Right kidney (tissue), 1 donor: ENCODE measurements around the gene IL18BP.

Experiments used
- DNase-seq: peaks from one replicate; pipeline ENCODE4 v3.0.0-alpha.2; 2016

Gene IL18BP

DNA sequence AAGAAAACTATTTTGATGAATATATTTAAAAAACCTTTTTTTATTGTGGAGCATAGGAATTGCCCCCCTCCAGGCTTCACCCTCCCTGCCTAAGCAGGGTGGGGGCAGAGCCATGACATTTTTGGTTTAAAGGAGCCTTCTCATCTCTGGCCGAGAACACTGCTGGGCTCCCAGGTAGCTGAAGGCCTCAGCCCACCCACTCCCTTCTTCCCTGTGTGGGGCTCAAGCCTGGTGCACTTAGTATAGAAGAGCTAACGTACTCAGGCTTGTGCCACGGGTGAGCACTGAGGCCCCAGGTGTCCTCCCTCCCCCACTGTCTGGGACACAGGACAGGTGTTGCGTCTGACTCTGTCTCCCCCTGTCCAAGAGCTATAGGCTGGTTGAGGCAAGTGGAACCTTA lies 2.2 kb upstream of the IL18BP start:
- no peak for DNase-seq

DNA sequence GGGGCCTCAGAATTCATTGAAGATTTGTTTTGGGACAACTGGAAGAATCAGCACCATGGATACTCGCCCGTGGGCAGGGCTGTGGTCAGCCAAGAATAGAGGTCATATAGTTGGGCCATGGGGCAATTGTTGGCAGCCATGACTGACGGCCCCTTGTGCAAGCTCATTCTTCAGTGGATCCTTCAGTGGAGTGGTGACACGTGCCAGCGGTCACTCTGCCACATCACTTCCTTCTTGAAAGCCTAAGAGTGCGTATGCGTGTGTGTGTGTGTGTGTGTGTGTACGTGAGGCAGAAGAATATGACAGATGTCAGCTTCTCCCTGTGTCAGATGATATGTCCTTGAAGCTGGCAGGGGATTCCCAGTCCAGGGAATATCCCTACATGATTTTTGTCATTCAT lies 1.8 kb upstream of the IL18BP start:
- no peak for DNase-seq

DNA sequence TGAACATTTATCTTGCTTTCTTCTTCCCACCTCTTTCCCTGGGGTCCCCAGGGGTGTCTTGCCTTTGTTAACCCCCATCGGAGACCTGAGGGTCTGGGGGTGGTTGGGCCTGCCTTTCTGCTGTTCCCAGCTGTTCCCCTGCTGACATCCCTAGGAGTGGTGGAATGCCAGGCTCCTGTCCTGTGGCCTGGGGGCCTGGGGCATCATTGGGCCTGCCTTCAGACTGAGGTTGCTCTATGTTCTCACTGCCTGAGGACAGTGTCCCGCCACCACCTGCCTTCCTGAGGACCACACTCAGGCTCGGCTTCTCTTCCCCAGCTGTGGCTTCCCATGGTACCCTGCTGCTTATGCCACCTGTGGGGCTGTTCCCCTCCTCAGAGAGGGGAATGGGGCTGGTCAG lies 1.1 kb upstream of the IL18BP start:
- DNase-seq: no peak

DNA sequence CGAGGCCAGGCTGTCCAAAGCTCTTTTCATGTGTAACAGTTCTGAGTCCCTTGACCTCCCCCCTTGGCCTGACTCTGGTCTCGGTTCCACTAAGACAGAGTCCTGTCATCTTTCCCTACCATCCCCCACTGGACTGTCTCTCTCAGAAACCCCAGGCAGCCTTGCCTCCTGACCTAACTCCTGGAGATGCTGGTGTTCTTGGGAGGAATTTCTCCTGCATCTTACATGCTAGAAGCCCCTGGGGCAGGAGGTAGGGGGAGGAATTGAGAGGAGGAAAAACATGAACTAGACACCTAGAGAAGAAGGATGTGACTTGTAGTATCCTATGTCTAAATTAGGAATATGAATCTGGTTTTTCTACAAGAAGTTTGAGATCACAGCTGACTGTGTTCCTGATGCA lies 648 bp upstream of the IL18BP start:
- no peak for DNase-seq

DNA sequence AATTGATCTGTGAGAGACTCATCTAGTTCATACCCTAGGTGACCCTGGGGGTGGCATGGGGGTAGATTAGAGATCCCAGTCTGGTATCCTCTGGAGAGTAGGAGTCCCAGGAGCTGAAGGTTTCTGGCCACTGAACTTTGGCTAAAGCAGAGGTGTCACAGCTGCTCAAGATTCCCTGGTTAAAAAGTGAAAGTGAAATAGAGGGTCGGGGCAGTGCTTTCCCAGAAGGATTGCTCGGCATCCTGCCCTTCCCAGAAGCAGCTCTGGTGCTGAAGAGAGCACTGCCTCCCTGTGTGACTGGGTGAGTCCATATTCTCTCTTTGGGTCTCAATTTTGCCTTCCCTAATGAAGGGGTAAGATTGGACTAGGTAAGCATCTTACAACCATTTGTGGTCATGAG lies 653 bp downstream of the IL18BP start:
- no peak for DNase-seq

DNA sequence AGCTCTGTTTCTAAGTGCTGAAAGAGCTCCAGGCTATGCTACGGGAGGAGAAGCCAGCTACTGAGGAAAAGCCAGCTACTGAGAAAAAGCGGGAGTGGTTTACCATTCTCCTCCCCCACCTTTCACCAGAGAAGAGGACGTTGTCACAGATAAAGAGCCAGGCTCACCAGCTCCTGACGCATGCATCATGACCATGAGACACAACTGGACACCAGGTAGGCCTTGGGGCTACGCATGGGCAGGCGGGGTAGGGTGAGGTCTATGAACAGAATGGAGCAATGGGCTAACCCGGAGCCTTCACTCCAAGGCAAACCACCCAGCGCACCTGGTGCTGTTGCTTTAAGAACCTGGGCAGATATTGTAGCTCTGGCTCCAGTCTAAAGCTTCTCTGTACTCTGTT lies 1.1 kb downstream of the IL18BP start:
- DNase-seq: no peak

DNA sequence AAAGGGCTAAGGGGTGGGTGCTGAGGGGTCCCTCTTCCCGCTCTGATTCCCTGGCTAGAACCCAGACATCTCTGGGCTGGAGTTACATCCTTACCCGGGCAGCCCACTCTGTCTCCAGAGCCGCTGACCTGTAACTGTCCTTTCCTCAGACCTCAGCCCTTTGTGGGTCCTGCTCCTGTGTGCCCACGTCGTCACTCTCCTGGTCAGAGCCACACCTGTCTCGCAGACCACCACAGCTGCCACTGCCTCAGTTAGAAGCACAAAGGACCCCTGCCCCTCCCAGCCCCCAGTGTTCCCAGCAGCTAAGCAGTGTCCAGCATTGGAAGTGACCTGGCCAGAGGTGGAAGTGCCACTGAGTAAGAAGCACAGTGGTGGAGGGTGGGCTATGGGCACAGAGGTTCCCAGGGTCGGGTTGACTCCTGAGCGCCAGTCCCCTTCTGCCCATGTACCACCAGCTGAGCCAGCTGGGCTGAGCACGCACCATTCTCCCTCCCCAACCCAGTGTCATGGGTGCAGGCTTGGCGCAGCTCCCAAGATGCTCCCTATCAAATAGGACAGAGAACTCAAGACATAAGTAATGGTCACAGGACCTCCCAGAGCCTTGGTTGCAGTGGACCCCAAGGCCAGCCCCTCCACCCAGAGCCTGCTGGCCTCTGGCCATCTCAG lies 1.6 kb downstream of the IL18BP start:
- no peak for DNase-seq

DNA sequence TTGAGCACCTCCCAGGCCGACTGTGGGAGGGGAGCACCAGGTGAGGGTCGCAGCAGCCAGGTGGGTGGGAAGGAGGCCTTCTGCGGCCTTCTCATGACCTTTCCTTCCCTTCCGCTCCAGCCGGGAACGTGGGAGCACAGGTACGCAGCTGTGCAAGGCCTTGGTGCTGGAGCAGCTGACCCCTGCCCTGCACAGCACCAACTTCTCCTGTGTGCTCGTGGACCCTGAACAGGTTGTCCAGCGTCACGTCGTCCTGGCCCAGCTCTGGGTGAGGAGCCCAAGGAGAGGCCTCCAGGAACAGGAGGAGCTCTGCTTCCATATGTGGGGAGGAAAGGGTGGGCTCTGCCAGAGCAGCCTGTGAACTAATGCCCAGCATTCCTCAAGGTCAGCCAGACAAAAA lies 2.6 kb downstream of the IL18BP start:
- no peak for DNase-seq

DNA sequence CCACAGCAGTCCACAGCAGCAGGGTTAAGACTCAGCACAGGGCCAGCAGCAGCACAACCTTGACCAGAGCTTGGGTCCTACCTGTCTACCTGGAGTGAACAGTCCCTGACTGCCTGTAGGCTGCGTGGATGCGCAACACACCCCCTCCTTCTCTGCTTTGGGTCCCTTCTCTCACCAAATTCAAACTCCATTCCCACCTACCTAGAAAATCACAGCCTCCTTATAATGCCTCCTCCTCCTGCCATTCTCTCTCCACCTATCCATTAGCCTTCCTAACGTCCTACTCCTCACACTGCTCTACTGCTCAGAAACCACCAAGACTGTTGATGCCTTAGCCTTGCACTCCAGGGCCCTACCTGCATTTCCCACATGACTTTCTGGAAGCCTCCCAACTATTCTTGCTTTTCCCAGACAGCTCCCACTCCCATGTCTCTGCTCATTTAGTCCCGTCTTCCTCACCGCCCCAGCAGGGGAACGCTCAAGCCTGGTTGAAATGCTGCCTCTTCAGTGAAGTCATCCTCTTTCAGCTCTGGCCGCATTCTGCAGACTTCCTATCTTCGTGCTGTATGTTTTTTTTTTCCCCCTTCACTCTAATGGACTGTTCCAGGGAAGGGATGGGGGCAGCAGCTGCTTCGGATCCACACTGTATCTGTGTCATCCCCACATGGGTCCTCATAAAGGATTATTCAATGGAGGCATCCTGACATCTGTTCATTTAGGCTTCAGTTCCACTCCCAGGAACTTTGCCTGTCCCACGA lies 3.3 kb downstream of the IL18BP start:
- no peak for DNase-seq

DNA sequence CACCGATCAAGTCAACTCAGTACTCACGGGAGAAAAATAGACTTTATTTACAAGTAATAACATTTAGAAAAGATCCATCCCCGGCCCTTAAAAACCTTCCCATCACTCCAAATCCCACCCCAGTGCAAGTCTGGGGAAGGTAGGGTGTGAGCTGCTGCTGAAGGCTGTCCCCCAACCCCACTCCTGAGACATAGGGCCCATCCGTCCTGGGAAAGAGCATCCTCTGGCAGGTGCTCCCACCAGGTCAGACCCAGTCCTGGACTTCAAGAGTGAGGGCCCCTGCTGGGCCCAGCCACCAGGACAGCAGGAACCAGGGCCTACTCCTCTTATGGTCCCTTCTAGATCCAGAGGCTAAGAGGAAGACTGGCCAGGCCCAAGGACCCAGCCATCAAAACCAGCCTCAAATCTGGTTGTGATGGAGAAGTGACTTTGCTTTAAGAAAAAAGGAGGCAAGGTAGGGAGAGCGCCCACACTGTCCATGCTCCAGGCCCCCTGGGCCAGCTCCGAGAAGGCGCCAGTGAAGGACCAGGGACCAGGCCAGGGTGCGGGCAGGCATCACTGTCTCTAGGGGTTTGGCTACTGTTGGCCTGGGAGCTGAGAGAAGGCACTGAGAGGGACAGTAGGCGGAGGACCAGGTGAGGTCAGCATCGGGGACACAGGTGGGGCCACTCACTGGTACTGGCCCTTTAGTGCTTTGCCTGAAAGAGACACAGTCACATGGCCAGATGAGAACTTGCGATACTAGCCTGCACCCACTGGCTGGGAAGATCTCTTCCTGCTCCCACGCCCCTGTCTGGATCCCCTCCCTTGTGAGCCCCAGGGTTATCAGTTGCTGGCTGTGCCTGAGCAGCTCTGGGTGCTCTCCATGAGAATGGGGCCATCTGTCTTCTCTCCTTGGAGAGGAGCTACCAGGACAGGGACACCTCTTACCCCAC lies 4.4 kb downstream of the IL18BP start:
- DNase-seq: no peak

DNA sequence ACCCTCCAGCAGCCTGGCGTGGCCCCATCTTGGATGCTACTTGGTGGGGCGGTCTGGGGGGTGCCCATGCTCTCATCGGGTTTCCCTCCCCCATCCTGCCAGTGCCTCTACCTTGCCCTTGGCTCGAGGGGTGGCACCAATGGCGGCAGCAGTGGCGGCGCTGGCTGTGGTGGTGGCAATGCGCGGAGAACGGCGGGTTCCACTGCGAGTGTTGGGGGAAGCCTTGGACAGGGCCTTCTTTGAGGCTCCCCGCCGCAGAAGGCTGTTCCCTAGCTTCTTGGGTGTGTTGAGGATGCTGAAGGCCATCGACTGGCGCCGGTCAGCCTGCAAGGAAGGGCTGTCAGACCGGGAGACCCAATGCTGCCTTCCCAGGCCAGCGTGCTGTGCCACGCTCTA lies 5.1 kb downstream of the IL18BP start:
- DNase-seq: no peak

DNA sequence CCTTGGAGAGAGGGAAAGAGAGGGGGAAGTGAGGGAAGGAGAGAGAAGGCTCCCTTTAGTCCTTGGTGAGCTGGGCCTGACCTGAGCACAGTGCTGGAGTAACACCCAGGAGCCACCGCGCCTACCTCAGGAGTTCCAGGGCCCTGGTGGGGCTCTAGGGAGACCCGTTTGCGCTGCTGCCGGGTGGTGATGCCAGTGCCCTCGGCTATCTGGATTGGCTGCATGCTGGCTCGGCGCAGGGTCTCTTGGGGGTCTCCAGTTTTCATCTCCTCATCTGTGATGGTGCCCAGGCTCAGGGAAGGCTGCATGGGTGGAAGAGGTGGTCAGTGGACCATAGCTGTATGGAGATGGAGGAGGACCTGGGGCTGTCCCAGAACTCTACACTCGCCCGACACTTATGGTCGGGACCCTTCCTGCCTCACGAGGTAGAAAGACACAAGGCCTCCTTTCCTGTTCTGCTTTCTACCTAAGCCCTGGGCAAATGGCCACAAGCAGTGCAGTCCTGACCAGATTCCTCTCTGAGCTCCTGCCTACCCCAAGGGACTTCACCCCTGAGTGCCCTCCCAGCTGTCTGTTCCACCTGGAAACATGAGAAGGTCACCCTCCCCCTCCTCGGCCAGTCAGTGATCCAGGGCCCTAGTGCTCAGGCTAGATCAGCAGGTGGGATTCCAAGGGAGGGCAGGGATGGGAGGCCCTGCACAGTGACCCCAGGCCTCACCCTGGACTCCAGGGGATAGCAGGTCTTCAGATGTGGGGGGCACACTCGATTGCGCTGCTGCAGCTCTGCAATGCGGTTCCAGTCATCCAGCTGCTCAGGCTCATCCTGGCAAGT lies 6.0 kb downstream of the IL18BP start:
- DNase-seq: no peak

DNA sequence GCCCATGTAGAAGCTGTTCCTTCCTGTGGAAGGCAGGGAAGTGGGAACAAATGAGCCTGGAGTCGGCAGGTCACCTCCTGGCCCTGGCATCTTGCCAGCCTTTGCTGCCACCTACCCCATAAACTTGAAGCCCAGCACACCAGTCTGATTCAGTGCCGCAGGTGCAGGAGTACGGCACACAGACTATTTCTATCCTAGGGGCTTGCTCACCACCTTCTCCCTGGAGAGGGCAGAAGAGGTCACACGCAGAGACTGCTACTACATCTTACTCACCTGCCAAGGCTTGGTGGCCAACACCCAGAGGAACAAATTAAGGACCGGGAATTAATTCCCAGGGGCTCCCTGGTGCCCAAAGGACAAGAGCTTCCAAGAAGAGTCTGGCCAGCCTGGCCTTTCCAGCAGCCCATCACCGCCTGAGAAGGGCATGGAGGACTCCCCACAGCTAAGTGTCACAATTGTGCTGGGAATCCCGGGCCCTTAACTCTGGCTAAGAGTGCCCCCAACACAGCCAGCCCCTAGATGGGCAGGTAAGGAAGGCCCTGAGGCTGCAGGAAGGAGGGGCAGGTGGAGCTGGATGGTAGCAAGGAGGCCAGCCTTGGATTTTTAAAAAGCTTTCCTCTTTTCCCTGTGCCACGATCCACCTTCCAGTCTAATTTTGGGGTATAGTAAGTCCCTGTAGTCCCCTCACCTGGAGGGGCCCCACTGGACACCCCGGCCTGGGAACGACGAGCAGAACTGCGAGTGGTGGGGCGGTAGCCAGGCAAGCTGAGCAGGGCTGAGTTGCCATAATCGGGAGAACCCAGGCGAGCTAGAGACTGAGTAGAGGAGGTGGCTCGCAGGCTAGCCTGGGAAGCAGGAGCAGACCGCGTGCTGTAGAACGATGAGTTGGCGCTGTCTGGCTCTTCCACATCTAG lies 6.9 kb downstream of the IL18BP start:
- DNase-seq: no peak

DNA sequence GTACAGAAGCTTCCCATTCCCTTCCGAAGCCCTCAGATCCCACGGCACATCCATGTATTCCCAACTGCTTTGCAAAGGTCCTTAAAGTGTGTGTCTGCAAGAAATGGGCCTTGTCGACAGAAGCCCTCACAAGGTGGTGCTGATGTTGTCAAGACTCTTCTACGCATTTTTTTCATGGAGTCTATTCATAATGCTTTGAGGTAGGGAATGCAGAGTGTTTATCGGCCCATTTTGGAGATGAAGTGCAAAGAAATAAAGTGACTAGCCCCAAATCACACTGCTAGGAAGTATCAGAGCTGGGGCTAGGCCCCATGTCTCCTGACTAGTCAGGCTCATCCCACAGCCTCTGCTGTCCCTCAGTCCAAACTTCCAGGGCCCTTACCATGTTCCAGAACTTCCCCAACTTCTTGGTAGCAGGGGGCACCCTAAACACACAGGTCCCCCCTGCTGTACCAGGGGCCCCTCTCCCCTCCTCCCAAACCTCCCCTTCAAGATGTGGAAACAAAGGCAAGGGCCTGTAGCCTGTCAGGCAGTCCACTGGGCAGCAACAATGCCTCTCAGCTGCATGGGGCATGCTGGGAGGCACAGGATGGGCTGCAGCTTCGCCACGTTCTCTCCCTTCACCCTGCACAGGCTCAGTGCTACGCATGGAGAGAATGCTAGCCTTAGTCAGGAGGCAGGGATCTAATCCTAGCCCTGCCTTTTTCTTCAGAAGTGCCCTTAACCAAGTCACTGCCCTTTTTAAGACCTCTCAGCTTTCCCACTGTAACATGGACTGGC lies 7.8 kb downstream of the IL18BP start:
- no peak for DNase-seq

DNA sequence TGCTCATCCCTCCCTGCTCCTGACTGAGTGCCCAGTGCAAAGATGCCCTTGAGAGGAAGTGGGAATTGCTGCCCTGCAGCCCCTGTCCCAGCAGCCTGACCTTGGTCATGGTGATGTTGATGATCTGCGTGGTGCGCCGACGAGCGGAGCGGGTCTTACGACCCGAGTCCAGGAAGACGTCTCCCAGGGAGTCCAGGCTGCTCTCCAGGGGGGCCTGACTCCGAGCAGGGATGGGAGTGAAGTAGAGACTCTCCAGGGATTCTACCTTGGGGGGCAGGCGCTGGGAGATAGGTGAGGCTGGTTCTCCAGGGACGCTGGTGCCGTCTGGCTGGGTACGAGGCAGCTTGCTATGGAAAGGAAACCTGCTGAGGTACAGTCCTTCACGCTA lies 8.4 kb downstream of the IL18BP start:
- no peak for DNase-seq

DNA sequence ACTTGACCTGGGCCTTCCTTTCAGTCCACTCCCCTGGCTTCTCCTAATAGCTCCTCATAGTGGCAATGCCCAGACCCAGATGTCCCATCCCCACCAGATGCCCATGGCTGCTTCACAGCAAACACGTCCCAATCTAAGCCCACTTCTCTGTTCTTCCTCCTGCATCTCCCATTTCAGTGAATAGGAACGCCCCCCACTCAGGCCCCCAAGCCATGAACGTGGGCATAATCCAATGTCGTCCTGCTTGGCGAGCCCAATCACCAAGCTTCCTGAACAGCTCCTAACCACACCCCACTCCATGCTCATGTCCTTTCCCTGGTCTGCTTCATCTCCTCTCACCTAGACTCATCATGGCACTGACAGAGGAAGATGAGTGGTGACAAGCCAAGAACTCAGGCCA lies 8.9 kb downstream of the IL18BP start:
- no peak for DNase-seq

DNA sequence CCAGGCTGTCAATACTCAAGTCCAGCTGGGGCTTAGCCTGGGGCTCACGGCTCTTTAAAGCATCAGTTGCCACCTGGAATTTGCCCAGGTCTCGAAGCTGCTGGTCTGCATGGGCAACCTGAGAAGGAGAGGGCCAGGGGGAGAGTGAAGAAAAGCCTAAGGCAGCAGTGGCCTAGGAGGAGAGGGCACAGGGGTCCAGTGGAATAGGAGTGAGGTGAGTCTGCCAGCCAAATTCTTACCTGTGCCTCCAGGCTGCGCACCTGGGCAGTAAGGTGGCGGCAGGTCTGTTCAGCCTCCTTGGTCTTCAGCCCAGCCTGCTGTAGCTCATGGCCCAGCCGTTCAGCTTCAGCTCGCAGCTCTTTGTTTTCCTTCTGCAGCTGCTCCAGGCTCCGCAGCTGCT lies 10.0 kb downstream of the IL18BP start:
- no peak for DNase-seq

DNA sequence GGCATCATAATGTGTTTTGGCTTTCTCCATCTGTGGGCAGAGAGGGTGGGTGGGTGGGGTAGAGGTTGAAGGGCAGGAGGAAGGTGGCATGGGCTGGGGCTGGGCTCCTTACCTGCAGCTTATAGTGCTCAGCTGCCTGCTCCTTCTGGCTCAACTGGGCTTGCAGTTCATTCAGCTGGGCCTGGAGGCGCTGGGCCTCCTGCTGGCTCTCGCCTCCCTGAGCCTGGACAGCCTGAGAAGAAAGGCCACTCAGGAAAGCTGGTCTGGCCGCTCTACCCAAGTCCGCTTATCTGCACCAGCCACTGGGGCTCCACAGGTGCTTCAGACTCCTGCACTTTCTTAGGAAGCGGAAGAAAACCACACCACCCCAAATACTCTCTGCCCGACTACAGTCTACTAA lies 10.4 kb downstream of the IL18BP start:
- DNase-seq: no peak

DNA sequence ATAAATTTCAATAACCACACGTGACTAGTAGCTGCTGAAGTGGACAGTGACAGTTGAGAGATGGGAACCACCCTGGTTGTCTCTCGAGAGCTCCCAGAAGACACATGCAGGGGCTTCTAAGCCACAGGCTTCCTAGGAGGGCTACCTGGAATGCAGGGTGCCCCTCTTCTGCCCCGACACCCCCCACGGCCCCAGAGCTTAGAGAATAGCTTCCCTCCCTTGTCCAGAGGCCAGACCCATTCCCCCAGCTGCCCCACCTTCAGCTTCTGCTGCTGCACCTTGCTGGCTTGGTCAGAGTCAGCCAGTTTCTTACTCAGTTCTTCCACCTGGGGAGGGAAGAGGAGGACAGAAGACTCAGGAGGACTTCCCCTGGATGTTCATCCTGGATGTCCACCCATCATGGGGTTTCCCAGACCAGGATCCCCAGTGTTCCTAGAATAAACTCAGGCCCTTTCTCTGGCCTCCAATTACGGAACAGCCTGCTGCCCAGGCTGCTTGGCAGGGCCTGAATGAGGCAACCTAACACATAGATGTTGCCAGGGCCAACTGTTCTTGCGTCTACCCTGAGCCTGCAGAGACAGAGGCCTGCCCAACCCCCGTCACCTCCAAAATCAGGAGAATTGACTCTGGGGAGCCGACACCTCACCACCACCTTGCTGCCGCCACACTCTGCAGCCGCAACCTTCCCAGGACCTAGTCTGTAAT lies 12.0 kb downstream of the IL18BP start:
- no peak for DNase-seq
